IPS DF 6.9 (cell line): Measurements from ENCODE around the gene PSPH.
"Not testable (repeated sequence)": the region's sequence is repeated elsewhere in the genome, so short reads cannot be mapped to it uniquely, and the experiment has no call there.

ENCODE experiments used
- DNase-seq: peaks from one replicate; pipeline ENCODE4 v3.0.0-alpha.2; 2013; ENCODE audit warnings: low read depth, low spot score
- H3K27ac ChIP-seq: one replicate; pipeline ENCODE4 v1.5.1; 2013; ENCODE audit warnings: low read length, control low read depth
- H3K27me3 ChIP-seq: 2 replicates; pipeline ENCODE4 v1.6.1; 2013; ENCODE audit warnings: mild to moderate bottlenecking, low read length; ENCODE audit not compliant: control insufficient read depth, insufficient read depth
- H3K36me3 ChIP-seq: 2 replicates; pipeline ENCODE4 v1.6.1; 2013; ENCODE audit warnings: low read length; ENCODE audit not compliant: control insufficient read depth, insufficient read depth
- H3K4me1 ChIP-seq: 2 replicates; pipeline ENCODE4 v1.6.1; 2013; ENCODE audit warnings: low read length; ENCODE audit not compliant: control insufficient read depth, insufficient read depth
- H3K4me3 ChIP-seq: 2 replicates; pipeline ENCODE4 v1.5.1; 2013; ENCODE audit warnings: mild to moderate bottlenecking, low read length
- H3K9me3 ChIP-seq: 2 replicates; pipeline ENCODE4 v1.6.1; 2013; ENCODE audit warnings: low read length, inconsistent platforms; ENCODE audit not compliant: control insufficient read depth, insufficient read depth
- WGBS: extraction: QIAGEN DNeasy Blood & Tissue Kit; methylation state at CpG from one replicate; pipeline ENCODE4 v1.1.7; 2013; ENCODE audit warnings: mixed read lengths, missing lambda C conversion rate; ENCODE audit not compliant: insufficient read length, insufficient coverage; 5-methylcytosine and 5-hydroxymethylcytosine counted together

PSPH gene

GRCh38 chr7:56083150-56083785, 32.0 kb upstream of the PSPH start:
- Histone ChIP-seq H3K36me3 (peaks cover 4% of the 10 kb centered on the region; the same call in 1 of the 2 replicates), H3K27ac (no peak overlapping the region), H3K4me1 (no peaks in the 10 kb centered on the region), H3K9me3 (no peaks in the 10 kb centered on the region), H3K4me3 (no peak overlapping the region), H3K27me3 (no peaks in the 10 kb centered on the region)
- no CpG with 5 or more reads among the region's 13 CpGs for WGBS
- DNase-seq, result no peak

GRCh38 chr7:56081626-56082340, 30.5 kb upstream of the PSPH start:
- no peaks in the 10 kb centered on the region for H3K27me3 ChIP-seq
- DNase-seq, result no peak
- no peaks in the 10 kb centered on the region for H3K4me1 ChIP-seq
- no peak overlapping the region for H3K4me3 ChIP-seq
- no peaks in the 10 kb centered on the region for H3K9me3 ChIP-seq
- H3K27ac ChIP-seq, result no peak overlapping the region
- WGBS, result no CpG with 5 or more reads among the region's 29 CpGs
- H3K36me3 ChIP-seq, result peaks cover 11% of the 10 kb centered on the region

GRCh38 chr7:56080726-56081435, 29.6 kb upstream of the PSPH start:
- not testable (repeated sequence) for H3K4me1 ChIP-seq, H3K27ac ChIP-seq, H3K4me3 ChIP-seq, H3K27me3 ChIP-seq, DNase-seq, H3K9me3 ChIP-seq
- peaks cover 11% of the 10 kb centered on the region for H3K36me3 ChIP-seq
- WGBS, result no CpG with 5 or more reads among the region's 28 CpGs

- Histone ChIP-seq H3K4me3 (no peak overlapping the region), H3K9me3 (no peaks in the 10 kb centered on the region), H3K27me3 (no peaks in the 10 kb centered on the region), H3K4me1 (no peaks in the 10 kb centered on the region), H3K36me3 (peaks cover 11% of the 10 kb centered on the region), H3K27ac (no peak overlapping the region)
- no CpG with 5 or more reads among the region's 12 CpGs for WGBS
- no peak for DNase-seq
These were observed 28.4 kb upstream of the PSPH start for GRCh38 chr7:56079450-56080185.

- no peak overlapping the region for H3K4me3 ChIP-seq
- no peaks in the 10 kb centered on the region for H3K9me3 ChIP-seq
- H3K36me3 ChIP-seq, result peaks cover 11% of the 10 kb centered on the region
- H3K4me1 ChIP-seq, result no peaks in the 10 kb centered on the region
- WGBS, result no CpG with 5 or more reads among the region's 16 CpGs
- H3K27ac ChIP-seq, result no peak overlapping the region
- no peaks in the 10 kb centered on the region for H3K27me3 ChIP-seq
- DNase-seq, result no peak
These were observed 27.0 kb upstream of the PSPH start for GRCh38 chr7:56078196-56078595.

GRCh38 chr7:56077681-56078080, 26.4 kb upstream of the PSPH start:
- Histone ChIP-seq H3K27ac (no peak overlapping the region), H3K4me1 (no peaks in the 10 kb centered on the region), H3K27me3 (no peaks in the 10 kb centered on the region), H3K36me3 (peaks cover 15% of the 10 kb centered on the region), H3K9me3 (no peaks in the 10 kb centered on the region), H3K4me3 (no peak overlapping the region)
- WGBS, result no CpG with 5 or more reads among the region's 3 CpGs
- DNase-seq, result no peak

GRCh38 chr7:56074371-56074791, 23.1 kb upstream of the PSPH start:
- no CpG with 5 or more reads among the region's 19 CpGs for WGBS
- H3K9me3 ChIP-seq, result no peaks in the 10 kb centered on the region
- H3K4me3 ChIP-seq, result no peak overlapping the region
- H3K36me3 ChIP-seq, result peaks cover 12% of the 10 kb centered on the region
- DNase-seq, result peak; percentile 68
- H3K4me1 ChIP-seq, result no peaks in the 10 kb centered on the region
- H3K27me3 ChIP-seq, result no peaks in the 10 kb centered on the region
- H3K27ac ChIP-seq, result no peak overlapping the region

- not testable (repeated sequence) for H3K27ac ChIP-seq, DNase-seq, H3K4me3 ChIP-seq, H3K9me3 ChIP-seq, H3K27me3 ChIP-seq, H3K4me1 ChIP-seq, H3K36me3 ChIP-seq
- WGBS, result no CpG with 5 or more reads among the region's 13 CpGs
These were observed 15.1 kb upstream of the PSPH start for GRCh38 chr7:56066376-56066775.

- peak; percentile 76 for DNase-seq
- Histone ChIP-seq H3K4me3 (peak within 1 kb of the TSS; percentile 84), H3K27me3 (no peaks in the 10 kb centered on the region), H3K27ac (no peak within 1 kb of the TSS), H3K36me3 (peaks cover 5% of the 10 kb centered on the region), H3K4me1 (no peaks in the 10 kb centered on the region), H3K9me3 (no peaks in the 10 kb centered on the region)
- no CpG with 5 or more reads among the region's 49 CpGs for WGBS
These were observed 12.8 kb upstream of the PSPH start, which contains the start of gene SUMF2 for GRCh38 chr7:56063882-56064625. TSS of gene SUMF2 (plus strand) at chr7:56064286. CDS start at chr7:56064312, 26 bp downstream.
